ENCODE results near the gene COQ2. TPM values are rescaled to one million over a fixed set of nuclear protein-coding genes. Genes with fewer than 3 reads are reported as not detected.

The COQ2 gene
- total and polyA plus RNA-seq, 2 of the 13 experiments (the other 11 are each of a cell fraction or from before 2014, with no cell fraction given): 10.1 to 17.3 TPM

- H3K4me3 ChIP-seq (replicated peaks in 1 of 3; ENCODE audit: insufficient read depth in 1 of 3, low read depth in 2 of 3, low read length in 3 of 3): no peak overlapping the region
- H3K27me3 ChIP-seq (ENCODE audit: control insufficient read depth in 1 of 2, insufficient read depth in 2 of 2, low read length in 2 of 2): no peaks in the 10 kb centered on the region
- no peak overlapping the region for H3K9ac ChIP-seq (ENCODE audit: insufficient read depth, low read depth, low read length)
- intact Hi-C loops (cut with micrococcal nuclease; ENCODE audit: unreplicated experiment) (no loop called here), in situ Hi-C loops (cut with HindIII; ENCODE audit: extremely low pct_ligation_motif_present, low pct_unique_long_range_greater_than_20kb) (no loop called here)
- no peaks in the 10 kb centered on the region for H4K20me1 ChIP-seq (ENCODE audit: insufficient read depth, low read length)
- no peak for ATAC-seq
- TF ChIP-seq ATF1 (CRISPR knock-in tag; IDR thresholded peaks at IDR 0.05) (no peak), SP4 (CRISPR knock-in tag; IDR thresholded peaks at IDR 0.05) (no peak), SNAI1 (CRISPR knock-in tag; IDR thresholded peaks at IDR 0.05; ENCODE audit: borderline replicate concordance) (no peak), ZNF790 (CRISPR knock-in tag; IDR thresholded peaks at IDR 0.05; ENCODE audit: borderline replicate concordance) (no peak), ZSCAN9 (CRISPR knock-in tag; IDR thresholded peaks at IDR 0.05; ENCODE audit: borderline replicate concordance) (no peak), KAT7 (CRISPR knock-in tag; IDR thresholded peaks at IDR 0.05; ENCODE audit: borderline replicate concordance) (no peak), ZNF260 (CRISPR knock-in tag; IDR thresholded peaks at IDR 0.05; ENCODE audit: borderline replicate concordance, low read depth) (no peak), ZNF552 (CRISPR knock-in tag; IDR thresholded peaks at IDR 0.05; ENCODE audit: borderline replicate concordance) (no peak), GATAD1 (CRISPR knock-in tag; IDR thresholded peaks at IDR 0.05) (no peak), ZXDC (CRISPR knock-in tag; IDR thresholded peaks at IDR 0.05) (no peak), EED (CRISPR knock-in tag; IDR thresholded peaks at IDR 0.05) (no peak), GLI4 (CRISPR knock-in tag; IDR thresholded peaks at IDR 0.05; ENCODE audit: borderline replicate concordance) (no peak), PAF1 (CRISPR knock-in tag; IDR thresholded peaks at IDR 0.05) (no peak), SSRP1 (CRISPR knock-in tag; IDR thresholded peaks at IDR 0.05) (no peak), ZNF567 (CRISPR knock-in tag; IDR thresholded peaks at IDR 0.05; ENCODE audit: borderline replicate concordance) (no peak), SPEN (CRISPR knock-in tag; IDR thresholded peaks at IDR 0.05; ENCODE audit: low read depth) (no peak), ZNF782 (CRISPR knock-in tag; IDR thresholded peaks at IDR 0.05; ENCODE audit: borderline replicate concordance) (no peak), ZBTB25 (CRISPR knock-in tag; IDR thresholded peaks at IDR 0.05) (no peak)
- TF ChIP-seq, protein P1, sequence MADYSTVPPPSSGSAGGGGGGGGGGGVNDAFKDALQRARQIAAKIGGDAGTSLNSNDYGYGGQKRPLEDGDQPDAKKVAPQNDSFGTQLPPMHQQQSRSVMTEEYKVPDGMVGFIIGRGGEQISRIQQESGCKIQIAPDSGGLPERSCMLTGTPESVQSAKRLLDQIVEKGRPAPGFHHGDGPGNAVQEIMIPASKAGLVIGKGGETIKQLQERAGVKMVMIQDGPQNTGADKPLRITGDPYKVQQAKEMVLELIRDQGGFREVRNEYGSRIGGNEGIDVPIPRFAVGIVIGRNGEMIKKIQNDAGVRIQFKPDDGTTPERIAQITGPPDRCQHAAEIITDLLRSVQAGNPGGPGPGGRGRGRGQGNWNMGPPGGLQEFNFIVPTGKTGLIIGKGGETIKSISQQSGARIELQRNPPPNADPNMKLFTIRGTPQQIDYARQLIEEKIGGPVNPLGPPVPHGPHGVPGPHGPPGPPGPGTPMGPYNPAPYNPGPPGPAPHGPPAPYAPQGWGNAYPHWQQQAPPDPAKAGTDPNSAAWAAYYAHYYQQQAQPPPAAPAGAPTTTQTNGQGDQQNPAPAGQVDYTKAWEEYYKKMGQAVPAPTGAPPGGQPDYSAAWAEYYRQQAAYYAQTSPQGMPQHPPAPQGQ (CRISPR knock-in tag; IDR thresholded peaks at IDR 0.05; ENCODE audit: borderline replicate concordance): no peak
- no peak overlapping the region for H2AFZ ChIP-seq (ENCODE audit: low read length)
- ChIA-PET POLR2A (no interaction called here), CTCF (ENCODE audit: low intra/inter-chr PET ratio, low total read pairs) (no interaction called here)
- no peak overlapping the region for H3K4me2 ChIP-seq (ENCODE audit: low read depth, low read length)
- WGBS (ENCODE audit: low lambda C conversion rate): 36% methylated on average over 5 of the region's 5 CpGs
- H3K36me3 ChIP-seq (replicated peaks in 1 of 2; ENCODE audit: control insufficient read depth in 1 of 2, insufficient read depth in 2 of 2, low read length in 2 of 2): no peaks in the 10 kb centered on the region
- no peak for DNase-seq (ENCODE audit: low spot score)
- no TSS peak for BruUV-seq (replicated peaks)
- no peak for FAIRE-seq
- no peaks in the 10 kb centered on the region for H3K9me3 ChIP-seq (ENCODE audit: low read length)
- H3K79me2 ChIP-seq (ENCODE audit: insufficient read depth, low read length): no peaks in the 10 kb centered on the region
- H3K4me1 ChIP-seq (ENCODE audit: insufficient read depth, low read length): peaks cover 19% of the 10 kb centered on the region
- H3K27ac ChIP-seq (ENCODE audit: extremely low read length, insufficient read depth, low read length): no peak overlapping the region
Observed at GRCh38 chr4:83320548-83320947, 36.0 kb upstream of the COQ2 start.

Measured in HepG2 (cell line).